GM18951 (cell line): ENCODE measurements around the gene DEPP1.

Source experiments
- POLR2A ChIP-seq: IDR thresholded peaks from 4 replicates; pipeline ENCODE4 v1.6.1; 2011; ENCODE audit warnings: mild to moderate bottlenecking; ENCODE audit not compliant: insufficient read length, insufficient read depth; ENCODE audit errors: extremely low read depth
- in situ Hi-C: fragments of 300-500 bp; cut with MboI; formaldehyde crosslinking; loops from one replicate; pipeline ENCODE4 v1.12.0; 2022; ENCODE audit warnings: low sequenced_read_pairs, mixed read lengths, inconsistent platforms; ENCODE audit not compliant: unreplicated experiment

The DEPP1 gene

DNA sequence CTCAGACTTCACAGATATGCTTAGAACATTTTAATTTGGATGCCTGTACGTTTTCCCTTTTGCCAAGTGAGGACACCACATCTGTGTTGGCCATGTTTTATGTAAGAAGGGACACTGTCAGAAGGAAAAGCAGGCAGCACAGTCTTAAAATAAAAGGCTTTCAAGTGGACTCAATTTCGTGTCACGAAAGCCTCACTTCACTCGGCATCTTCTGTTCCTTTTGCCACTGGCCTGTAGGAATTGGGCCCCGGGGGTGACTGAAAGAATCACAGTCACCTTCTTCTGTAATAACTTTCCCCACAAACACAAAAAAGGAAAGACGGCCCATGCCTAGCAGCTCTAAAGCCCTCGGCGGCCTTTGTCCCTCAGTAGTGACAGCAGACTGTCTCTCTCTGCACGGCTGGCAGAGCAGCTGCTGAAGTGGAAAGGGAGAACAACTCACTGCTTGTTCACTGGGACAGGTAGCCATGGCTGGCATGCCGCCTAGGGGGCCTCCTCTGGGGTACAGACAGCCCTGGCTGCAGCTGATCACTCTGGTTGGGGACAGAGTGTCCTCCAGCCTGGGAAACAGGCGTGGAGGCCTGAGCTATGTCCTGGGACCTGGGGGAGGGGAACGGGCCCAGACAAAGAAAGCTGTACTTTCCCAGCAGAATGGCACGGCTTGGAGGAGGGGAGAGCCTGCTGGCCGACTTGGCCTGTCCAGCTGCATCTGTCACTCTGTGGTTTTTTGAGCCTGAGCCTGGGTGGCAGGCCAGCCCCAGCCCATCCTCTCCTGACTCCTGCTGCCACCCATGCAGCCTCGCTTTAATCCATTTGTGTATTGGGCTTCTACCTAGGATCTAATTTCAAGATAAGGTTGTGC is 14.6 kb downstream of the DEPP1 start:
- no peak for TF ChIP-seq POLR2A
- in situ Hi-C loops = no loop called here

DNA sequence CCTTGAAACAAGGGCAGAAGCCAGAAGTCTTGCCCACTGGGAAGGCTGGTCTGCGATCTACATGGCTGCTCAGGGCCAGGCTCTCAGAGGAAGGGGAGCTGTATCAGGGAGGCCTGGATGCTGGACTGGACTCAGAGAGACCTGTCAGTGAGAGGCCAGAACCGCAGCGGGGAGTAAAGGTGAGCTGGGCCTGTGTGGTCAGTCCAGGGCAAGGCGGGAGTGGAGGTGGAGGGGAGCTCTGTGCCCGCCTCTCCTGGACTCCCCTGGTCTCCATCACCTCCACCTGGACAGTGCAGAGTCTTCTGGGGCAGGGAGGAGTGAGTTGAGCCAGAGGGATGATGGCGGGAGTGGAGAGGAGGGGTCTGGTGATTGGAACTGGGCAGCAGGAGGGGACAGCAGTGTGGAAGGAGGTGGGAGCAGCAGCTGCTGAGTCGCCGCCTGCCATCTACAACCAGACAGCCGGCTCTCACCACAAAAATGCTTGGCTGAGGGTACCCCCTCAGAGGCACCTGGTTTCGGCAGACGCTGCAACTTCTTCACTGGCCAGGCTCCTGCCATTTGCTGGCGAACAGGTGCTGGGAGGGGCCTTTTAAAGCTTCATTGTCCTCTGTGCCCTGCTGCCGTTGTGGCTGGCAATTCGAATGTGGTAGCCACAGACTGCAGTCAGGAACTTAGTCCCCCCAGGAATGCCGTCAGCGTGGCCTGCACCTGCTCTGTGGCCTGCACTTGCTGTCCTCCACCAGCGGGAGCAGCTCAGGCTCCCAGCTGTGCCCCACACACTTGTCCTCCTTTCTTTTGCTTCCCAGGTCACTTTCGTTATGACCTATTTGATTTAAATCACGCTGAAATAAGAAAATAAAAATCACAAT is 15.5 kb downstream of the DEPP1 start:
- in situ Hi-C loops = no loop called here
- no peak for TF ChIP-seq POLR2A

DNA sequence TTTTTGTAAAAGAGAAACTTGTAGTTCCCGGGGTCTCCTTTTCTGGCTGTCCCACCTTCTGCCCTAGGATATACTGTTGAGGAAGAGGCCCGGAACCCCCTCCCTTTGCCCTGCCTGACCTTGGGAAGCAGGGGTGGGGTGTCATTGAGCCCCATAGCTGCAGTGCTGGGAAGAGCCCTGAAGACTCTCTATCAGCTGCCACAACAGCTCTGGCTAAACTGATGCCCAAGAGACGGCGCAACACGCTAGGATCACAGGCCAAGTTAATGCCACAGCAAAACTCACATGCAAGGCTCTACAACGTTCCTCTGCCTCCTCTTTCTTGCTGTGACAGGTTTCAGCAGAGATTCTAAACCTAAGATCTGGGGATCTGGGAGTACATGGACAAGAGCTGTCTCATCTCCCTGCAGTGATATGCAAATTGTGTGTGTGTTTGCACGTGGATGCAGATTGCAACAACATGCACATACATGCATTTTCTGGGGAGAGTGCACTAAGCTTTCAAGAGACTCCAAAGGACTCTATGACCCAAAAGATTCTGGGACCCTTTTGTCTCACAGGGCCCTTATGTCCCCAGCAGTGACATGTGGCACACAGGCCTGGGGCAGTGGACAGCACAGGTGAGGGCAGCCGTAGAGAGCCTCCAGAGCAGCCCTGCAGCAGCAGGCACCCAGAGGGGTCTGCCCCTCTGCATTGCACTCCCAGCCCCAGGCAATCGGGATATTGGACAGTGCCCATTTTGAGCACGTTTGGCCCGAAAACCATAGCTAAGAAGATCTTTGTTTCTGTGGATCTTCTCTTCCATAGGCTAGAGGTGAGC is 16.5 kb downstream of the DEPP1 start:
- TF ChIP-seq POLR2A = no peak
- in situ Hi-C loops = no loop called here

DNA sequence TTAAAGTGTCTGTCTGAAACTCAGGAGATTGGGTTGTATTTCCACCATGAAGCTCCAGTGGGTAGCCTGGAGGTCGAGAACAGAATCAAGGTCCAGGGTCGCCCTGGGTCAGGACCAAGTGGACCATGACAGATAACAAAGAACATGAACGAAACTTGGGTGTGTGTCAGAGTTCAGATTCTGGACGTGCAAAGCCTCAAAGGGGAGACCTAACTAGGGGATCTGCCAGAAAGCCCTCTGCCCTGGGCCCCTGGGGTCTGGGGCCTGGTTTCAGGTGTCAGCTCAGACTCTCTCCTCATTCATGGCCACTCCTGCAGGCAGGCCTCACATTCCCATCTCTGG is 17.4 kb downstream of the DEPP1 start:
- in situ Hi-C loops = no loop called here
- no peak for TF ChIP-seq POLR2A

DNA sequence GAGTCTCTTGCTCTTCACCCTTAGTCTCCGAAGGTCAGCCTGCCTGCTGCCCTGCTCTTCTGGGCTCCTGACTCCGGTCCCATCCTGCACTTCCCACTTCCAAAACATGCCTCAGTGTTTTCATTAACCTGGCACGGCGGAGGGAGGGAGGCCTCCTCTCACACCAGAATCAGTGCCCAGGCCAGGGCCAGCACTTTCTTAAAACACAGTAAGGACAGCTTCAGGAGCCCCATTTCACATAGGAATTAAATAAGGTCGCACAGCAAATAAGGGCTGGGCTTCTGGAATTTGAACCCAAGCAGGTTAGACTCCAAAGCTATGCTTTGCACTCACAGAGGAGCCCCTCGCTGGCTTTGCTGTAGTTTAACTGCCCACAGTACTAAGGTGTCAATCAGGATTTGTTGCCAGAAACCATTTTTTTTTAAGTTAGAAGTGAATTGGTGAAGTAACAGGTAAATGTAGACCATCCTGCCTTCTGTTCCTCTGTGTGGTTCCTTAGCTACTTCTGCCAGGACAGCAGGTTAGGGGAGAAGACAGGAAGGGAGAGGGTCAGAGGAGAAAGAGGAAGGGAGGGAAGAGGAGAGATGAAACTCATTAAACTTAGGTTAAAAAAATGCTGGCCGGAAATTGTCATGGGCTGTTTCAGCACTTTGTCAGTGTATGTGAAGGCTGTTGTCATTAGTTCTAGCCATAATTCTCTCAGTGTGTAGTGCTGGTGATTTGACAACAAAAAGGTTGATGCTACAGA is 18.0 kb downstream of the DEPP1 start:
- in situ Hi-C loops = no loop called here
- TF ChIP-seq POLR2A = no peak

DNA sequence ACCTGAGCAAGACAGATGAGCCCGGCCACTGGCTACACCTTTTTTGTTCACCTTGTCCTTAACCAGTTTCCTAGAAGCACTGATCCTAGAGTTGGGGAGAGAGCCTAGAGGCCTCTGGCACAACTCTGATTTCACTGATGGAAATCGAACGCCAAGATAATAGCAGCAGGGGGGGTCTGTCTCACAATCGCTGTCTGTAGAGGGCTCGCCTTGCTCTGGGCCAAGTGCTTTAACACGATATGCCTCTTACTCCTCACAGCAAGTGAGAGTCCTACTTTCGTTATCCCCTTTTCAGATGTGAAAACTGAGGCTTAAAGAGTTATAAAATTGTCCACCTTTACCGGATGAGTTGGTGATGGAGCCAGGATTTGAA is 18.5 kb downstream of the DEPP1 start:
- in situ Hi-C loops = no loop called here
- TF ChIP-seq POLR2A = no peak

DNA sequence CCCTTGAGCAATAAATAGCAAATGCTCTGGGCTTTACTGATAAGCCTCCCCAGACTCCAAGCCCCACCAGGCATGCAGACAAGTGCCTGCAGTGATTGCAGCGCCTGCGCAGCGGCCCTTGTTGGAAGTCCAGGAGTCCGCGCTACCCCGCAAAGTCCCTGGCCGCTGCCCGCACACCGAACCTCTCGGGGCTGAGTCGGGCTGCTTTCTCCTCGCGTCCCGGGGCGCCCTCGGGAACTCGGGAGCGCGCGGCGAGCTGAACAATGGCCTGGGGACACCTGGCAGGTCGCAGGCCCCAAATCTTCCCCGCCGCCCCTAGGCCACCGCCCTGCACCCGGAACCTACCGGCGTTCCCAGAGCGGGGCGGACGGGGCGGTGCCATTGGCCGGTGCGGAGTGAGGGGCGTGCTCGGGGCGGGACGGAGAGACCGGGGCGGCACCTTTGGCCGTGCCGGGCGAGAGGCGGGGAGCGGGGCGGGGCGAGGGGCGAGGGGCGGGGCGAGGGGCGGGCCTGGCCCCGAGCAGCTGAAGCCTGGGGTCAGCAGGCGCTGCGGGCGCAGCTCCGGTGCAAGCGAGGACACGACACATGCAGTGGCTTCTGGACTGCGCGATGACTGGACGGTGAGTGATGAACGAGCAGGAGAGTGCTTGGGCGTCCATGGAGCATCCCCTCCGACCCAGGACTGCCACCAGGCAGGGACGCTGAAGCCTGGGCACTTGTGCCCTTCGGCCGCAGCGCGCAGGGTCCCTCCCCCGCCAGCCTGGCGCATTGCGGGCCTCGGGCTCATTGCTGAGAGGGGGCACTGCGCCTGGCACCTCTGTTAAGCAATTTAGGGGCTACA is 19.1 kb downstream of the DEPP1 start, which contains the start of gene RASSF4:
TSS of gene RASSF4 (plus strand) at position 556 of the 841 bp plus-strand sequence. CDS start 10,401 bp downstream, outside the sequence.
- in situ Hi-C loops = no loop called here
- peak; percentile 95 for TF ChIP-seq POLR2A

DNA sequence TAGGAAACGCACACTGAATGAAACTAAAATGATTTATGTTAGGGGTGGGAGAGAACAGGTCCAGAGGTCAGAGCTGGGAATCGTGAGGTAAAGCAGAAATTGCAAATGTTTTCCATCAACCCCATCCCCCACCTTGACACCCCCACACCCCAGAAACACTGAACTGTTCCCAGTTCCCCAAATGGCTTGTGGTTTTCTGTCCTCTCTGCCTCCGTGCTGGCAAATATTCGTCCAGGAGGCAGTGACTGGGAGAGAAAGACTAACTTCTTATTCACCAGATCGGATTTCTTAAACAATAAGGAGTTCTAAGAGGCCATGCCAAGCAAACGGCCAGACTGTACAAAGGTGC is 19.7 kb downstream of the DEPP1 start:
- no peak for TF ChIP-seq POLR2A
- in situ Hi-C loops = no loop called here

DNA sequence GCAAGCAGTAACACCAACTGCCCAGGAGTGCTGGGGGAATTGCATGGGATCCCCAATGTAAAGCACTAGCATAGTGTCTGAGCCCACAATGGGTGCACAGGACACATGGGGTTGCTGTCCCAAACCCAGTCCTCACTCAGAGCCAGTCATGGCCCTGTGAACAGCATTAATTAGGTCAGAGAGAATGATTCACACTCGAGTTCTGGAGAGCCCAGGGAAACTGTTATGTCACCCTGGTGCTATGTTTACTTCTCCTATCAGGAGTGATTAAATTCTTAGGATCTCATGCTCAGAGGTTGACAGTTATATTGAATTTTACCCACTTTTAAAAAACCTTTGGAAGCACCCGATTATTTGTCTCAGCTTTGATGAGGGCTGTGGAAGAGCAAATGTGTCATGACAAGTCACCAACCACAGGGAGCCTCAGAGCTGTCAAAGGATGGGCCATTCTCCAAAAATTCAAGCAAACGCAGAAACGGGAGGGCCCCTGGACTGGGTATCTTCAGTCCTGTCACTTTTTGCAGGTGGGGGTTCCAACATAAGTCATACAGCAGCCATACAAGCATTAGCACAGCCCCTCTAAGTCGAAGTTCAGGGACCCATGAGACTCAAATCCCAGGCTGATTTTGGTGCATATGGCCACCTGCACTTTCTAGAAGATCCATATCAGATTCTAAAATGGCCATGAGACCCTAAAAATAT is 20.3 kb downstream of the DEPP1 start:
- in situ Hi-C loops = no loop called here
- TF ChIP-seq POLR2A = no peak

DNA sequence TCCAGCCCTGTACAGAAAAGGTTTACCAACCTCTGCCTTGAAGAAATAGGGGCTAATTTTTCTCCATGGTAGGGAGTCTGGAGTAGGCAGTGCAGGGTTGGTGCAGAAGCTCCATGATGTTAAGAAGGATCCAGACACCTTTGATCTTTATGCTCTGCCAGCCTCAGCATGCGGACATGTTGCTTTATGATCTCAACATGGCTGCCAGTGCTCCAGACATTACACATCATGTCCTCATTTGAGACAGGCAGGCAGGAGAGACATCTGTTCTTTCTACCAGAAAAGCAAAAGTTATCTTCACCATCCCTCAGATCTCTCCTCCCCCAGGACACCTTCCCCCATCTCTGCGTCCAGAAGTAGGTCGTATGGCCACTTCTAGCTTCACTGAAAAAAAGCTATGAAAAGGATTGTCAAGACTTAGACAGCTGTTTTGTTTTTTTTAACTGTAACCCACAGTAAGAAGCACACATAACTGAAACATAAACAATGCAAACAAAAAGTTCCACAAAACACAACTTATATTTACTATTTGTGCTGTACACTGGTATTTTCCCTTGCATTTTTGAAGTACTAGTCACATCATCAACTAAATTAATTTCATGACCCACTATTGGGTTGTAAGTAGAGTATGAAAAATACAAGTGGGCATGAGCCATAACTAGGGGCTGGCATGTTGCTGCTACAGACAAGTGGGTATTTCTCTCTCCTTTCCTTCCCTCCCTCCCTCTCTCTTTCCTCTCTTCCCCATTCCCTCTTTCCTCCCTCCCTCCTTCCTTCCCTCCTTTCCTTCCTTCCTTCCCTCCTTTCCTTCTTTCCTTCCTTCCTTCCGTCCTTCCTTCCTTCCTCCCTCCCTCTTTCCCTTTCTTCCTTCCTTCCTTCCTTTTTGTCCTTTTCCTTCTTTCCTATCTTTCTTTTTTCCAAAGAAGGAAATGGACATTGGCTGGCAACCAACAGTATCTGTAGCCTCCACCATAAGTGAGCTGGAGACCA is 21.6 kb downstream of the DEPP1 start:
- in situ Hi-C loops = no loop called here
- no peak for TF ChIP-seq POLR2A
